PC-9 (cell line): ENCODE measurements around the gene AAK1. TPM values are rescaled to one million over a fixed set of nuclear protein-coding genes. Genes with fewer than 3 reads are reported as not detected.

Experiments used
- BruUV-seq: library from RNA; stranded (reverse); fragments of 400-500 nt; replicated peaks from 2 replicates; lab custom pipeline; 2021; lab: Mats Ljungman, UMichigan
- CTCF ChIA-PET: fragments of 300-600 bp; sonication (Branson Sonifier 250); formaldehyde crosslinking; loops from one replicate; lab custom pipeline; 2022; ENCODE audit warnings: antibody characterized with exemption; lab: Charles Lee
- POLR2A ChIA-PET: fragments of 300-600 bp; sonication (Branson Sonifier 250); formaldehyde crosslinking; loops from one replicate; lab custom pipeline; 2022; ENCODE audit warnings: antibody characterized with exemption; ENCODE audit not compliant: unreplicated experiment; lab: Charles Lee
- DNase-seq, 2 experiments: peaks; one replicate each; pipeline versions ENCODE4 v3.0.0 to v3.0.0-alpha.2; 2015 to 2022; ENCODE audit warnings: mixed read lengths in 1 of 2
- H2AFZ ChIP-seq: fragments of 200-600 bp; sonication (generic); 2 replicates; pipeline ENCODE4 v1.8.1; 2017; ENCODE audit warnings: antibody characterized with exemption
- H3F3A ChIP-seq: fragments of 200-600 bp; sonication (generic); 2 replicates; pipeline ENCODE4 v1.8.1; 2017; ENCODE audit warnings: antibody characterized with exemption, mild to moderate bottlenecking, low read depth; ENCODE audit not compliant: insufficient read depth
- H3K27ac ChIP-seq: fragments of 200-600 bp; sonication (generic); 2 replicates; pipeline ENCODE4 v1.6.1; 2016; ENCODE audit warnings: mixed run types
- H3K27me3 ChIP-seq: fragments of 200-600 bp; sonication (generic); 2 replicates; pipeline ENCODE4 v1.6.1; 2016; ENCODE audit warnings: low read depth, mixed run types; ENCODE audit not compliant: insufficient read depth
- H3K36me3 ChIP-seq: fragments of 200-600 bp; sonication (generic); 2 replicates; pipeline ENCODE4 v1.6.1; 2016; ENCODE audit warnings: low read depth, mixed run types
- H3K4me1 ChIP-seq: fragments of 200-600 bp; sonication (generic); replicated peaks from 2 replicates; pipeline ENCODE4 v1.6.1; 2016; ENCODE audit warnings: mixed run types; ENCODE audit not compliant: insufficient read depth
- H3K4me2 ChIP-seq: fragments of 200-600 bp; sonication (generic); 2 replicates; pipeline ENCODE4 v1.6.1; 2017; ENCODE audit warnings: mixed run types
- H3K4me3 ChIP-seq: fragments of 200-600 bp; sonication (generic); 2 replicates; pipeline ENCODE4 v1.6.1; 2016; ENCODE audit warnings: mixed run types
- H3K79me2 ChIP-seq: fragments of 200-600 bp; sonication (generic); 2 replicates; pipeline ENCODE4 v1.6.1; 2017; ENCODE audit warnings: low read depth, mixed run types
- H3K9me2 ChIP-seq: fragments of 200-600 bp; sonication (generic); 2 replicates; pipeline ENCODE4 v1.8.1; 2017; ENCODE audit warnings: mild to moderate bottlenecking; ENCODE audit not compliant: insufficient read depth
- H3K9me3 ChIP-seq: fragments of 200-600 bp; sonication (generic); 2 replicates; pipeline ENCODE4 v1.8.1; 2016; ENCODE audit warnings: low read depth; ENCODE audit not compliant: insufficient read depth
- H4K20me1 ChIP-seq: fragments of 200-600 bp; sonication (generic); 2 replicates; pipeline ENCODE4 v1.8.1; 2017; ENCODE audit not compliant: insufficient read depth
- EZH2 ChIP-seq: fragments of 200-600 bp; sonication (generic); IDR thresholded peaks from 2 replicates; pipeline ENCODE4 v1.8.0; 2017; ENCODE audit warnings: antibody characterized with exemption, low read depth
- intact Hi-C: fragments of 100-400 bp; cut with micrococcal nuclease; formaldehyde crosslinking; loops from one replicate; pipeline ENCODE4 v1.10.0; 2022; ENCODE audit not compliant: unreplicated experiment
- total RNA-seq: library from RNA; stranded (reverse); gene quantifications from 2 replicates; pipeline ENCODE4 v1.2.3, GENCODE V29; 2021
- TF ChIP-seq, protein P1 (sequence below): fragments of 200-600 bp; sonication (generic); conservative IDR thresholded peaks from 2 replicates; pipeline ENCODE4 v1.6.1; 2017; ENCODE audit warnings: mixed run types, antibody characterized with exemption, mild to moderate bottlenecking, moderate library complexity

AAK1 gene
- total RNA-seq, 1 experiment from 2014 or later = 66.6 TPM

DNA sequence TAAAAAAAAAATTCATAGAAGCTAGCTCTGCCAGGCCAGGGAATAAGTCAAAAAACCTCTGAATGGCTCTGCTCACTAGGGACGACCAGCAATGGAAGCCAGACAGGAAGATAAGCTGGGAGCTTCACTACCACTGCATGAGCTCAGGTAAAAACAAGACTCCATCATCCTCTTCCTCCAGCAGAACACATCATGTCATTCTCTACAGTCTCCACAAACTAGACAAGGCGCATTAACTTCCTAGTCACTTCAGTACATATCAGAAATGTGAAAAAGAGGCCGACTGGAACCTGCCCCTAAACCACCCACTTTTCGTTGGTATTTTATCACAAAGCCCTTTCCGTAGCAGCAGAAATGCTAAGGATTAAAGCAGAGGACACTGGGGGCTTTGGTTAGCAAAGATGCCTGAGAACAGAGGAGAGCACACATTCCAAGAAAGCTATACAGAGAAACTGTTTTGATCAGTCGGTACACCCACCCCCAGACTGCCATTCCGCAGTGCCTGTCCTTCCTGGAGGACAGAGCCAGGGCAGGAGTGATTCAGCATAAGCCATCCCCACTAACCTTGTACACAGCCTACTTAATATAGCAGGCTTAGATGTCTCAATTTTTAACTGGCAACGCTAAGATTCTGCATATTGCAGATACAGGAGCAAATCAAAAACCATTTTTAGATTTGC, 53.4 kb downstream of the AAK1 start:
- no peaks in the 10 kb centered on the region; the same call in 1 of the 2 replicates for H4K20me1 ChIP-seq
- no peak overlapping the region for H2AFZ ChIP-seq
- intact Hi-C loops = loop anchor here (1.0 kb wide), 1 partner anchor 26 kb away; no protein-coding TSS in a partner anchor
- no peaks in the 10 kb centered on the region for H3K9me2 ChIP-seq
- TF ChIP-seq, protein P1, sequence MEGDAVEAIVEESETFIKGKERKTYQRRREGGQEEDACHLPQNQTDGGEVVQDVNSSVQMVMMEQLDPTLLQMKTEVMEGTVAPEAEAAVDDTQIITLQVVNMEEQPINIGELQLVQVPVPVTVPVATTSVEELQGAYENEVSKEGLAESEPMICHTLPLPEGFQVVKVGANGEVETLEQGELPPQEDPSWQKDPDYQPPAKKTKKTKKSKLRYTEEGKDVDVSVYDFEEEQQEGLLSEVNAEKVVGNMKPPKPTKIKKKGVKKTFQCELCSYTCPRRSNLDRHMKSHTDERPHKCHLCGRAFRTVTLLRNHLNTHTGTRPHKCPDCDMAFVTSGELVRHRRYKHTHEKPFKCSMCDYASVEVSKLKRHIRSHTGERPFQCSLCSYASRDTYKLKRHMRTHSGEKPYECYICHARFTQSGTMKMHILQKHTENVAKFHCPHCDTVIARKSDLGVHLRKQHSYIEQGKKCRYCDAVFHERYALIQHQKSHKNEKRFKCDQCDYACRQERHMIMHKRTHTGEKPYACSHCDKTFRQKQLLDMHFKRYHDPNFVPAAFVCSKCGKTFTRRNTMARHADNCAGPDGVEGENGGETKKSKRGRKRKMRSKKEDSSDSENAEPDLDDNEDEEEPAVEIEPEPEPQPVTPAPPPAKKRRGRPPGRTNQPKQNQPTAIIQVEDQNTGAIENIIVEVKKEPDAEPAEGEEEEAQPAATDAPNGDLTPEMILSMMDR = no peak
- TF ChIP-seq EZH2 = no peak
- DNase-seq = no peak
- H3K4me3 ChIP-seq = no peak overlapping the region
- POLR2A ChIA-PET = no interaction called here
- H3K4me1 ChIP-seq = no peaks in the 10 kb centered on the region
- no peak overlapping the region for H3K27ac ChIP-seq
- no peaks in the 10 kb centered on the region for H3K27me3 ChIP-seq
- peaks cover 2% of the 10 kb centered on the region; the same call in 1 of the 2 replicates for H3F3A ChIP-seq
- H3K79me2 ChIP-seq = peaks cover 81% of the 10 kb centered on the region
- CTCF ChIA-PET = interaction anchor here (0.6 kb wide), 1 partner anchor 62 kb away, joined by 7 read pairs; no protein-coding TSS in a partner anchor
- no peaks in the 10 kb centered on the region for H3K36me3 ChIP-seq
- H3K9me3 ChIP-seq = no peaks in the 10 kb centered on the region
- no peak overlapping the region for H3K4me2 ChIP-seq
- no TSS peak for BruUV-seq

DNA sequence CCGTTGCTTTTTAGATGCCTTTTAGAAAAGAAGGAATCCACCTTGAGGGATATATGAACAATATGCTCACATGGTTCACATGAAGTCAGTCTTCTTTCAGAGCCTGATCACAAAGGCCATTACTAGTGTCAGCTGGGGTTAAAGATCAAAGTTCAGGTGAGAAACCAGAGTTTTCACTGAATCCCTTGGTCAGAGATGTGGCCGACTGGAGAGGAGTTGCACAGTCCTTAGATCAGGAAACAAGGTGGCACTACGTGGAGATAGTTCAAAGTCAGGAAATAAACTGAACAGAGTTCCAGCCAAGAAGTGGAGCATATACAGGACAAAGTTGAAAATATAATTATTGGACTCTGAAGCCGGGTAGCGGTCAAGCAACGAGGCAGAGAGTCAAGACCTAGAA, 54.6 kb downstream of the AAK1 start:
- Histone ChIP-seq H3K4me2 (no peak overlapping the region), H3K9me2 (no peaks in the 10 kb centered on the region), H3K4me3 (no peak overlapping the region), H3K4me1 (no peaks in the 10 kb centered on the region; the same call in 1 of the 2 replicates), H2AFZ (no peak overlapping the region), H3K79me2 (peaks cover 82% of the 10 kb centered on the region), H3F3A (no peaks in the 10 kb centered on the region), H3K36me3 (no peaks in the 10 kb centered on the region), H3K27me3 (no peaks in the 10 kb centered on the region), H3K9me3 (no peaks in the 10 kb centered on the region), H4K20me1 (no peaks in the 10 kb centered on the region; the same call in 1 of the 2 replicates), H3K27ac (peak overlapping the region; percentile 36; the same call in 1 of the 2 replicates)
- CTCF ChIA-PET = no interaction called here
- intact Hi-C loops = no loop called here
- no peak for DNase-seq
- TF ChIP-seq, protein P1 = no peak
- TF ChIP-seq EZH2 = no peak
- POLR2A ChIA-PET = no interaction called here
- BruUV-seq = no TSS peak

DNA sequence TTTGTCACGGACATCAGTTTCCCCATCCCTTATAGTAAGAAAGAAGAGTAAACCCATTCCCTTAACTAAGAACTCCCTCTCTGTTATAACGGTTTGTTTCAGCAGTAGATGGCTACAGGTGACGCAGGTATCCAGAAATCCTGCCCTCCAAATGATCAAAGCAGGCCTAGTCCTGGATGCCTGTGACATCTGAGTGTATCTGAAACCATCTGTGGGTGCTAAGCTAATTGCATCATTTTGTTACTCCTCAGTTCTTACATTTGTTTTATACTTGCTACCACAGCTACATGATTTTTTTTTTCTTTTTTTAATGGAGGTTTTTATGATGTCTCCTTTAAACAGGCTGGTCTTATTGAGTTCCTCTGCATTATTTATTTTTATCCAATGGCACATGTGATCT, 55.1 kb downstream of the AAK1 start:
- Histone ChIP-seq H3K79me2 (peaks cover 83% of the 10 kb centered on the region), H4K20me1 (no peaks in the 10 kb centered on the region; the same call in 1 of the 2 replicates), H2AFZ (no peak overlapping the region), H3F3A (no peaks in the 10 kb centered on the region), H3K27ac (0 out of 2 replicates have a peak overlapping the region, but pooled peaks have one; percentile 36), H3K36me3 (no peaks in the 10 kb centered on the region), H3K4me2 (no peak overlapping the region), H3K9me2 (no peaks in the 10 kb centered on the region), H3K4me3 (no peak overlapping the region), H3K4me1 (peaks cover under 1% of the 10 kb centered on the region; the same call in 1 of the 2 replicates), H3K27me3 (no peaks in the 10 kb centered on the region), H3K9me3 (no peaks in the 10 kb centered on the region)
- DNase-seq = no peak
- ChIA-PET POLR2A (no interaction called here), CTCF (no interaction called here)
- intact Hi-C loops = no loop called here
- BruUV-seq = no TSS peak
- TF ChIP-seq, protein P1 = no peak
- no peak for TF ChIP-seq EZH2
